HepG2 (cell line): ENCODE results near the gene GUCA1A. TPM values are rescaled to one million over a fixed set of nuclear protein-coding genes. Genes with fewer than 3 reads are reported as not detected.

ENCODE experiments used
- CENPT ChIP-seq: sonication (generic); formaldehyde crosslinking; IDR thresholded peaks from 2 replicates; pipeline ENCODE4 v1.8.0; 2022; ENCODE audit warnings: low read depth, mild to moderate bottlenecking, moderate library complexity, missing genetic modification reagents
- DNMT1 ChIP-seq: sonication (generic); formaldehyde crosslinking; IDR thresholded peaks from 2 replicates; pipeline ENCODE4 v1.5.1; 2020; ENCODE audit warnings: mild to moderate bottlenecking, missing genetic modification reagents
- MAZ ChIP-seq, 2 experiments: sonication (generic) in 1 of 2; formaldehyde crosslinking in 1 of 2; IDR thresholded peaks; 2 replicates each; pipeline versions ENCODE4 v1.5.0 to v1.6.1; 2012 to 2020; ENCODE audit warnings: low read depth in 2 of 2, mild to moderate bottlenecking in 2 of 2, borderline replicate concordance in 1 of 2, improper control_type of control experiment in 1 of 2, low read length in 1 of 2, missing genetic modification reagents in 1 of 2, moderate library complexity in 1 of 2
- MTF2 ChIP-seq: sonication (generic); formaldehyde crosslinking; IDR thresholded peaks from 2 replicates; pipeline ENCODE4 v1.5.0; 2020; ENCODE audit warnings: missing genetic modification reagents, borderline replicate concordance
- NFIC ChIP-seq: IDR thresholded peaks from 2 replicates; pipeline ENCODE4 v1.6.1; 2012; ENCODE audit warnings: mild to moderate bottlenecking, low read length, inconsistent platforms
- THAP9 ChIP-seq: sonication (generic); formaldehyde crosslinking; IDR thresholded peaks from 2 replicates; pipeline ENCODE4; 2020; ENCODE audit warnings: missing genetic modification reagents, mild to moderate bottlenecking, borderline replicate concordance
- U2AF2 ChIP-seq: fragments of 200-400 bp; formaldehyde crosslinking; IDR thresholded peaks from 2 replicates; pipeline ENCODE4 v1.6.1; 2017; ENCODE audit warnings: low read depth, mild to moderate bottlenecking, low read length
- ZKSCAN5 ChIP-seq: sonication (generic); formaldehyde crosslinking; IDR thresholded peaks from 2 replicates; pipeline ENCODE4 v1.5.1; 2020; ENCODE audit warnings: mild to moderate bottlenecking, missing genetic modification reagents
- ZNF124 ChIP-seq: sonication (generic); formaldehyde crosslinking; IDR thresholded peaks from 2 replicates; pipeline ENCODE4 v1.4.0; 2020; ENCODE audit warnings: missing genetic modification reagents
- ZNF367 ChIP-seq: sonication (generic); formaldehyde crosslinking; IDR thresholded peaks from 2 replicates; pipeline ENCODE4 v1.4.0; 2020; ENCODE audit warnings: missing genetic modification reagents, borderline replicate concordance
- ZNF558 ChIP-seq: sonication (generic); formaldehyde crosslinking; IDR thresholded peaks from 2 replicates; pipeline ENCODE4 v1.9.0; 2022; ENCODE audit warnings: mild to moderate bottlenecking, missing genetic modification reagents, borderline replicate concordance
- polyA plus RNA-seq, 8 experiments: library from polyadenylated mRNA; depleted of rRNA in 3 of 8; stranded (reverse) in 7 of 8; unstranded in 1 of 8; fragments of >200 nt; fragmentation: Illumina TruSeq in 4 of 8; extraction: Trizol in 4 of 8; gene quantifications; 2 replicates each; pipeline versions ENCODE4 v1.2.1 to v1.2.3, GENCODE V29; 2011 to 2016; ENCODE audit warnings: low read depth in 4 of 8, missing spikeins in 1 of 8, mixed read lengths in 1 of 8; ENCODE audit not compliant: insufficient read depth in 1 of 8
- total RNA-seq, 5 experiments: library from RNA; depleted of rRNA; stranded (reverse); fragments of >200 nt; fragmentation: Illumina TruSeq; extraction: Trizol; gene quantifications; 2 replicates each; pipeline ENCODE4 v1.2.3, GENCODE V29; 2016; ENCODE audit warnings: low read depth in 1 of 5
- TF ChIP-seq, protein P1 (sequence below): IDR thresholded peaks from 2 replicates; pipeline ENCODE4 v1.6.1; 2012; ENCODE audit warnings: low read depth, low read length, improper control_type of control experiment
- TF ChIP-seq, protein P2 (sequence below), 2 experiments: sonication (generic) in 1 of 2; formaldehyde crosslinking in 1 of 2; IDR thresholded peaks; 2 replicates each; pipeline versions ENCODE4 v1.6.1 to v1.9.0; 2014 to 2022; ENCODE audit warnings: antibody characterized with exemption in 1 of 2, borderline replicate concordance in 1 of 2, inconsistent platforms in 1 of 2, low read depth in 1 of 2, missing genetic modification reagents in 1 of 2
- TF ChIP-seq, protein P3 (sequence below): sonication (generic); formaldehyde crosslinking; IDR thresholded peaks from 2 replicates; pipeline ENCODE4 v1.4.0; 2020; ENCODE audit warnings: mild to moderate bottlenecking, missing genetic modification reagents
- TF ChIP-seq, protein P4 (sequence below): sonication (generic); formaldehyde crosslinking; IDR thresholded peaks from 2 replicates; pipeline ENCODE4 v1.4.0; 2020; ENCODE audit warnings: missing genetic modification reagents, mild to moderate bottlenecking, borderline replicate concordance

Gene GUCA1A
- total and polyA plus RNA-seq, 2 of the 13 experiments (the other 11 are each of a cell fraction or from before 2014, with no cell fraction given): not detected

GRCh38 chr6:42197555-42198362 is 24.6 kb downstream of the GUCA1A start (continued):
- TF ChIP-seq, protein P1, sequence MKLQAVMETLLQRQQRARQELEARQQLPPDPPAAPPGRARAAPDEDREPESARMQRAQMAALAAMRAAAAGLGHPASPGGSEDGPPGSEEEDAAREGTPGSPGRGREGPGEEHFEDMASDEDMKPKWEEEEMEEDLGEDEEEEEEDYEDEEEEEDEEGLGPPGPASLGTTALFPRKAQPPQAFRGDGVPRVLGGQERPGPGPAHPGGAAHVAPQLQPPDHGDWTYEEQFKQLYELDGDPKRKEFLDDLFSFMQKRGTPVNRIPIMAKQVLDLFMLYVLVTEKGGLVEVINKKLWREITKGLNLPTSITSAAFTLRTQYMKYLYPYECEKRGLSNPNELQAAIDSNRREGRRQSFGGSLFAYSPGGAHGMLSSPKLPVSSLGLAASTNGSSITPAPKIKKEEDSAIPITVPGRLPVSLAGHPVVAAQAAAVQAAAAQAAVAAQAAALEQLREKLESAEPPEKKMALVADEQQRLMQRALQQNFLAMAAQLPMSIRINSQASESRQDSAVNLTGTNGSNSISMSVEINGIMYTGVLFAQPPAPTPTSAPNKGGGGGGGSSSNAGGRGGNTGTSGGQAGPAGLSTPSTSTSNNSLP: no peak
- TF ChIP-seq NFIC (no peak), MAZ (IDR thresholded peaks at IDR 0.05; ENCODE audit: borderline replicate concordance, low read depth, low read length) (no peak), MAZ (CRISPR knock-in tag; IDR thresholded peaks at IDR 0.05; ENCODE audit: low read depth) (no peak), DNMT1 (CRISPR knock-in tag) (no peak), ZKSCAN5 (no peak), MTF2 (no peak), ZNF124 (CRISPR knock-in tag) (no peak), U2AF2 (no peak), ZNF558 (CRISPR knock-in tag) (no peak), THAP9 (CRISPR knock-in tag) (no peak), ZNF367 (CRISPR knock-in tag) (no peak), CENPT (CRISPR knock-in tag) (no peak)
- TF ChIP-seq, protein P2, sequence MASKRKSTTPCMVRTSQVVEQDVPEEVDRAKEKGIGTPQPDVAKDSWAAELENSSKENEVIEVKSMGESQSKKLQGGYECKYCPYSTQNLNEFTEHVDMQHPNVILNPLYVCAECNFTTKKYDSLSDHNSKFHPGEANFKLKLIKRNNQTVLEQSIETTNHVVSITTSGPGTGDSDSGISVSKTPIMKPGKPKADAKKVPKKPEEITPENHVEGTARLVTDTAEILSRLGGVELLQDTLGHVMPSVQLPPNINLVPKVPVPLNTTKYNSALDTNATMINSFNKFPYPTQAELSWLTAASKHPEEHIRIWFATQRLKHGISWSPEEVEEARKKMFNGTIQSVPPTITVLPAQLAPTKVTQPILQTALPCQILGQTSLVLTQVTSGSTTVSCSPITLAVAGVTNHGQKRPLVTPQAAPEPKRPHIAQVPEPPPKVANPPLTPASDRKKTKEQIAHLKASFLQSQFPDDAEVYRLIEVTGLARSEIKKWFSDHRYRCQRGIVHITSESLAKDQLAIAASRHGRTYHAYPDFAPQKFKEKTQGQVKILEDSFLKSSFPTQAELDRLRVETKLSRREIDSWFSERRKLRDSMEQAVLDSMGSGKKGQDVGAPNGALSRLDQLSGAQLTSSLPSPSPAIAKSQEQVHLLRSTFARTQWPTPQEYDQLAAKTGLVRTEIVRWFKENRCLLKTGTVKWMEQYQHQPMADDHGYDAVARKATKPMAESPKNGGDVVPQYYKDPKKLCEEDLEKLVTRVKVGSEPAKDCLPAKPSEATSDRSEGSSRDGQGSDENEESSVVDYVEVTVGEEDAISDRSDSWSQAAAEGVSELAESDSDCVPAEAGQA (IDR thresholded peaks at IDR 0.05; ENCODE audit: low read depth): no peak
- TF ChIP-seq, protein P2 (CRISPR knock-in tag; IDR thresholded peaks at IDR 0.05; ENCODE audit: borderline replicate concordance): no peak
- TF ChIP-seq, protein P3, sequence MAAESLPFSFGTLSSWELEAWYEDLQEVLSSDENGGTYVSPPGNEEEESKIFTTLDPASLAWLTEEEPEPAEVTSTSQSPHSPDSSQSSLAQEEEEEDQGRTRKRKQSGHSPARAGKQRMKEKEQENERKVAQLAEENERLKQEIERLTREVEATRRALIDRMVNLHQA (CRISPR knock-in tag): no peak
- TF ChIP-seq, protein P4, sequence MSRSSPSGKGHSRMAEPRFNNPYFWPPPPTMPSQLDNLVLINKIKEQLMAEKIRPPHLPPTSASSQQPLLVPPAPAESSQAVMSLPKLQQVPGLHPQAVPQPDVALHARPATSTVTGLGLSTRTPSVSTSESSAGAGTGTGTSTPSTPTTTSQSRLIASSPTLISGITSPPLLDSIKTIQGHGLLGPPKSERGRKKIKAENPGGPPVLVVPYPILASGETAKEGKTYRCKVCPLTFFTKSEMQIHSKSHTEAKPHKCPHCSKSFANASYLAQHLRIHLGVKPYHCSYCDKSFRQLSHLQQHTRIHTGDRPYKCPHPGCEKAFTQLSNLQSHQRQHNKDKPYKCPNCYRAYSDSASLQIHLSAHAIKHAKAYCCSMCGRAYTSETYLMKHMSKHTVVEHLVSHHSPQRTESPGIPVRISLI (CRISPR knock-in tag): no peak
